DND-41 (cell line): ENCODE measurements around the gene MCOLN1.

Experiments used
- CTCF ChIP-seq: IDR thresholded peaks from 2 replicates; pipeline ENCODE4 v1.5.1; 2012; ENCODE audit warnings: borderline replicate concordance, low read length, moderate library complexity, mild to moderate bottlenecking; ENCODE audit not compliant: poor library complexity, severe bottlenecking; ENCODE audit errors: extremely low read depth
- EZH2 ChIP-seq: IDR thresholded peaks from 3 replicates; pipeline ENCODE4 v1.6.1; 2012; ENCODE audit warnings: borderline replicate concordance, low read depth, mild to moderate bottlenecking, moderate library complexity, low read length, inconsistent platforms; ENCODE audit not compliant: severe bottlenecking

GRCh38 chr19:7535047-7535997 is 12.9 kb downstream of the MCOLN1 start, which contains the start of gene PNPLA6:
- TF ChIP-seq EZH2 (no peak), CTCF (no peak)
